ENCODE data around the gene DNAH10.

Gene DNAH10

GRCh38 chr12:123895451-123895850, 133.3 kb downstream of the DNAH10 start:
- Histone ChIP-seq H4K20me1 (ENCODE audit: insufficient read depth, low read length, poor library complexity, severe bottlenecking) (no peaks in the 10 kb centered on the region), H3K9me2 (replicated peaks; ENCODE audit: low read depth, low read length) (no peaks in the 10 kb centered on the region), H3K9me3 (ENCODE audit: insufficient read depth, low read depth, low read length) (no peaks in the 10 kb centered on the region), H3K79me2 (ENCODE audit: insufficient read depth, low read length) (no peaks in the 10 kb centered on the region), H3K36me3 (ENCODE audit: insufficient read depth, low read length) (no peaks in the 10 kb centered on the region), H3F3A (ENCODE audit: low read depth) (no peaks in the 10 kb centered on the region), H3K27me3 (ENCODE audit: insufficient read depth, low read length, poor library complexity, severe bottlenecking) (no peaks in the 10 kb centered on the region), H3K4me1 (ENCODE audit: insufficient read depth, low read length, poor library complexity, severe bottlenecking) (peaks cover 2% of the 10 kb centered on the region), H3K9ac (ENCODE audit: low read depth, low read length, poor library complexity, severe bottlenecking) (no peak overlapping the region), H2AFZ (ENCODE audit: low read length) (no peak overlapping the region), H3K4me2 (ENCODE audit: low read depth, low read length, poor library complexity, severe bottlenecking) (no peak overlapping the region), H3K4me3 (ENCODE audit: low read length, poor library complexity, severe bottlenecking) (no peak overlapping the region)
- TF ChIP-seq CTCF (conservative IDR thresholded peaks at IDR 0.05; ENCODE audit: low read length) (no peak), EZH2phosphoT487 (IDR thresholded peaks at IDR 0.05; ENCODE audit: borderline replicate concordance) (no peak)

GRCh38 chr12:123896767-123897166, 134.7 kb downstream of the DNAH10 start:
- H3K4me1 ChIP-seq (ENCODE audit: insufficient read depth, low read length, poor library complexity, severe bottlenecking) = no peaks in the 10 kb centered on the region
- no peak overlapping the region for H3K4me3 ChIP-seq (ENCODE audit: low read length, poor library complexity, severe bottlenecking)
- H3K9me3 ChIP-seq (ENCODE audit: insufficient read depth, low read depth, low read length) = no peaks in the 10 kb centered on the region
- H4K20me1 ChIP-seq (ENCODE audit: insufficient read depth, low read length, poor library complexity, severe bottlenecking) = no peaks in the 10 kb centered on the region
- H3K79me2 ChIP-seq (ENCODE audit: insufficient read depth, low read length) = no peaks in the 10 kb centered on the region
- no peaks in the 10 kb centered on the region for H3F3A ChIP-seq (ENCODE audit: low read depth)
- H3K36me3 ChIP-seq (ENCODE audit: insufficient read depth, low read length) = no peaks in the 10 kb centered on the region
- no peak overlapping the region for H3K9ac ChIP-seq (ENCODE audit: low read depth, low read length, poor library complexity, severe bottlenecking)
- no peaks in the 10 kb centered on the region for H3K27me3 ChIP-seq (ENCODE audit: insufficient read depth, low read length, poor library complexity, severe bottlenecking)
- TF ChIP-seq EZH2phosphoT487 (IDR thresholded peaks at IDR 0.05; ENCODE audit: borderline replicate concordance) = no peak
- TF ChIP-seq CTCF (conservative IDR thresholded peaks at IDR 0.05; ENCODE audit: low read length) = no peak
- H3K4me2 ChIP-seq (ENCODE audit: low read depth, low read length, poor library complexity, severe bottlenecking) = no peak overlapping the region
- no peaks in the 10 kb centered on the region for H3K9me2 ChIP-seq (replicated peaks; ENCODE audit: low read depth, low read length)
- H2AFZ ChIP-seq (ENCODE audit: low read length) = no peak overlapping the region

GRCh38 chr12:123897221-123897620, 135.1 kb downstream of the DNAH10 start:
- H3K4me1 ChIP-seq (ENCODE audit: insufficient read depth, low read length, poor library complexity, severe bottlenecking) = no peaks in the 10 kb centered on the region
- H3K36me3 ChIP-seq (ENCODE audit: insufficient read depth, low read length) = no peaks in the 10 kb centered on the region
- no peaks in the 10 kb centered on the region for H3K9me3 ChIP-seq (ENCODE audit: insufficient read depth, low read depth, low read length)
- no peak overlapping the region for H3K4me2 ChIP-seq (ENCODE audit: low read depth, low read length, poor library complexity, severe bottlenecking)
- no peak overlapping the region for H2AFZ ChIP-seq (ENCODE audit: low read length)
- no peak overlapping the region for H3K9ac ChIP-seq (ENCODE audit: low read depth, low read length, poor library complexity, severe bottlenecking)
- TF ChIP-seq CTCF (conservative IDR thresholded peaks at IDR 0.05; ENCODE audit: low read length) = no peak
- H4K20me1 ChIP-seq (ENCODE audit: insufficient read depth, low read length, poor library complexity, severe bottlenecking) = no peaks in the 10 kb centered on the region
- no peaks in the 10 kb centered on the region for H3F3A ChIP-seq (ENCODE audit: low read depth)
- no peaks in the 10 kb centered on the region for H3K27me3 ChIP-seq (ENCODE audit: insufficient read depth, low read length, poor library complexity, severe bottlenecking)
- no peak overlapping the region for H3K4me3 ChIP-seq (ENCODE audit: low read length, poor library complexity, severe bottlenecking)
- H3K9me2 ChIP-seq (replicated peaks; ENCODE audit: low read depth, low read length) = no peaks in the 10 kb centered on the region
- no peaks in the 10 kb centered on the region for H3K79me2 ChIP-seq (ENCODE audit: insufficient read depth, low read length)

Data from Loucy (cell line).